CD4-positive, alpha-beta T cell treated with Interleukin-4 for 1 hour (primary cell): Measurements from ENCODE around the gene NF1.

Source experiments
- DNase-seq, 2 donors: peaks; one replicate each; pipeline ENCODE4 v3.0.0-alpha.2; 2020 to 2022

The NF1 gene

DNA sequence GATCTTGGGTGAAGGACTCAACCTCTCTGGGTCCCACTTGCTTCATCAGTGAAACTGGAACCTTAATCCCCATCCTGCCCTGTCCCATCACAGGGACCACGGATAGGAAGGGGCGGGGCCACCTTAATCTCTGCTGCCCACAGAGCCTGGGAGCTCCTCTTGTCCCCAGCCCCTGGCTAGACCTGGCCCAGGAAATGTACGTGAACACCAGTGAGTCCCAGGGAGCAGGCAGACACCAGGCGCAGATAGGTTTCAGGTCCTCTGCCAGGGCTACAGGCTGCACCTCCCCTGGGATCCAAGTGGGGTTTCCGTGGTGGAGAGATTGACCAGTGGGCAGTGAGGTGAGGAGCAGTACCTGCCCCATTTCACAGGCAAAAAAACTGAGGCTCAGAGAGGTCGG lies 317.7 kb downstream of the NF1 start:
- DNase-seq, result no peak

DNA sequence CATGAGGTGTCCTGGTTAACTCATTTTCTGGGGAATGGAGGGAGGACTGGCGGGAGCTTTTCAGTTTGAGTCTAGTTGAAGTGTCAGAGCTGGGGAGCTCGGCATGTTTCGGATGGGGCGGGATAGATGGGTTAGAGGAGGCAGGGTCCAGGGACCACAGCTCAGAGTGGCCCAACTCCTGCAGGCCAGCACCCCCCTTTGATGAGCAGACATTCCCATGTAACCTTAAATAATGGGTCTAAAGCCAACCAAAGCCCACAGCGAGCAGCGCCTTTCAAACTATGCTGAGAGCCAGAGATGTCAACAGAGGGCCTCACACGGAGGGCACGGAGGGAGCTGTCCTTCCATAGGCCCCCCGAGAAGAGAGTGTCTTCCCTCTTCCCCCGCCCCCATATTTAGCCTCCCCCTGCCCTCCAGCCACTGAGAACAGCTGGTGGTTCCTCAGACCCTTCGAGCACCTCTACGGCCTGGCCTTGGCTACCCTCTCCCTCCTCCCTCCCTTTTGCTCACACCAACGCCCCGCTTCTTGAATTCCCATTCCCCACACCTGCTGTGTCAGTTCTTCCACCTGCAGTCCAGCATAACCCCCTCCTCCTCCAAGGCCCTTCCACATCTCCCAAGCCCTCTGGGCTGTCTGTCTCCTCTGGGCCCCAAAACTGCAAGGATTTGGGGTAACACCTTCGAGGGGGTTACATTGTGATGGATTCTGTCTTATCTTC lies 318.5 kb downstream of the NF1 start:
- no peak for DNase-seq

DNA sequence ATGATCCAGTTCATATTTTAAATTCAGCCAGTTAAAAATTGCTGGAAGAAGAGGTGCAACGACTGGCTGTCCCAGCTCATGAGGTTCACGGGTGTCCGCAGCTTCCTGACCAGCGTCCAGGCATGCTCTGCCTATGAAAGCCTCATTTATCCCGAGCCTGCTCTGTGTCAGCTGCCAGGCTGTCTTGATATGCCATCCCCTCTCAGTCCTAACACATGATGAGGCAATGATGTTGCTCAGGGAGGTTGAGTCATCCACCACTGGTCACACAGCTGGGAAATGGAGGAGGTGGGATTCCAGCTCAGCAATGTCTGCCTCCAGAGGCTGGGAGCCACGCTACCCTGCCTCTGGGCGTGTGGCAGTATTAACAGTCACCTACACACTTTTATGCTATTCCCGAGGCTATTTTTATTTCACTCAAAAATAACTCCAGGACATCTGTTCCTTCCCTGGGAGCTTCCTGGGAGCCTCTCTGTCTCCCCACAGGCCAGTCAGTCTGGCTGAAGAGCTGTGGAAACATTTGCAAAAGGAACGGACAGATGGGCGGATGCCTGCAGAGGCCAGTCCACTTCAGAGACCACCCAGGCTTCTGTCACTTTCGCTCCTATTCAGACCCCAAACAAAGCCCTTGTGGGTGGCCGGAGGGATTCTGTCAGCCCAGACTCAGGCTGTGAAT lies 319.2 kb downstream of the NF1 start:
- DNase-seq, result no peak

DNA sequence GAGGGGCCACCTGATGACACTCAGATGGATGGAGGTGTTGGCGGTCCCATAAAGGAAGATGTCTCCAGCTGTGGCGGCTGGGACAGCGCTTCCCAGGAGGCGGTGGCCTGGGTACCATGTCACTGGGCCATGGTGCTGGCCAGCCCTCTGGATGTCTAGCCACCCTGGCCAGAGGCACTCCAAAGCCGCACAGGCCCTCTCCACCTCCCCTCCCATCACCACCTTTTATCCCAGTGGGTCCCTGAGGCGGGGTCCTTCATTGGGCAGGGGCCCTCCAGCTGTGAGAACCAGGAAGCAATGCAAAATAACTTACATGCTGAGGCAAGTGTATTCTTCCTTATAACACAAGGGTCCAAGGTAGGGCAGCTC lies 319.8 kb downstream of the NF1 start:
- no peak for DNase-seq

DNA sequence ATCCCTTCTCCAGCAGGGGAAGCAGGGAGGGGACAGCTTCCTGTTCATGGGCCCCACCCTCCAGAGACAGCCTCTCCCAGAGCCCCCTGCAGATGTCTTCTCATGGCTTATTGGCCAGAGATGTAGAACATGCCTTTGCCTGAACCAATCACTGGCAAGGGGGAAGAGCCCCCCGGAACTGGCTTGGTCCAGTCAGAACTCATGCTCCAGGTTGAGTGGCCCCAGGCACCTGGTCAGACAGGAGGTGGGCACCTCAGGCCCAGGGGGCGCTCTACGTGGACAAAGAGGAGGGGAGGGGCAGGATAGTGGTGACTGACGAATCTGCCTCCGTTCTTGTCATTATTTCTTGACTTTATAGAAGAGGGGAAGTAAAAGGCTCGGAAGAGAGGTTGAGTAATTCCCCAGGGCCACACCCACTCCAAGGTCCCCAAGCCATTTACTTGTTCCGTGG lies 320.3 kb downstream of the NF1 start:
- peak in 1 of 2 donors; percentile 35 for DNase-seq

DNA sequence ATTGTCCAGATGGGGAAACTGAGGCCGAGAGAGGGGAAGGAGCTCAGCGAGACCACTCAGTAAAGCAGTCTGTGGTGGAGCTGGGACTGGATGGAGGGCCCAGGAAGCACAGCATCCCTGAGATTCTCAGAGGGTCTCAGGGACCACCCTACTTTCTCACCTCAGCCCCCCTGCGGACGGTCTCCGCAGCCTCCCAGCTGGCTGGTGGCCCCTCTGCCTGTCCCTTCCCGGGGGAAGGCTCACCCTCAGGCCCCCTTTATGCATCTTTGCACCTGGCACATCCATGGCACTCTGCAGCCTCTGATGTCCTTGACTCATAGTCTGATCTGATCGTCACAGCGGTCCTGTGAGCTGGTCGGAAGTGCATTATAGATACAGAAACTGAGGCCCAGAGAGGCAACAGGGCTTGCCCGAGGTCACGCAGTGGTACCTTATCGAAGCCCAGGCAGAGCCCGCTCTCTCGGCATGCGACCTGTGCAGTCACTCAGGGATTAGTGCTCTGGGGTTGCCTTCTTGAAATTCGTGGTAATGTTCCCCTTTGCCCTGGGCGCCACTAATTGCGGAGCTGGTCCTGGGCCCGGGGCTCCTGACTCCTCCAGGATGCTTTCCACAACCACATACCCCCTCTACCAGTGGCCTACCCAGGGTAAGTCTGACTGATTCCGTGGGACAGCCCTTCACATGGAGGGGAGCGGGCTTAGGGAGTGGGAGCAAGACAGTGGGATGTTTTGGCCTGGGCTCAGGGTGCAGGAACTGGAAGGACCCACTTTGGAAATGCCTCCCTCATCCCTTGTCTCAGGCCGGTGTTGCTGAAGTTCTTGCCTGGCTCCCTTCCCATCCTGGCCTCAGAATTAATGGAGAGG lies 321.1 kb downstream of the NF1 start:
- DNase-seq, result no peak

DNA sequence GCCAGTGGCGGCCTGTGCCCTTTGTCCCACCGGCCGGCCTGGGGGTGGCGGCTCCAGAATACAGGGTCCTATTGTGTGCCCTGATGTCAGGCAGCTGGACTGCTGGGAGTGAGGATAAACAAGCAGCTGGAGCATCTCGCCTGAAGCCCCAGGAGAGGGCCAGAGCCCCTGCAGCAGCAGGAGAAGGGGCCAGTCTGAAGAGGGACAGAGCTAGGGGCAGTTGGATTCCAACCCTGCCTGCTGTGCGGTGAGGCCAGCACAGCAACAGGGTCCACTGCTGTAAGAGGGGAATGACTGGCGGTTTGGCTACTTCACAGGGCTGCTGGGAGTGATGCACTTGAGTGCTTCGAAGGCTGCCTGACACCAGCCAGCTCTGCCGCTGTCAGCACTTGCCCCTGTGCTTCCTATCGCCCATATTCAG lies 321.7 kb downstream of the NF1 start:
- DNase-seq, result no peak

DNA sequence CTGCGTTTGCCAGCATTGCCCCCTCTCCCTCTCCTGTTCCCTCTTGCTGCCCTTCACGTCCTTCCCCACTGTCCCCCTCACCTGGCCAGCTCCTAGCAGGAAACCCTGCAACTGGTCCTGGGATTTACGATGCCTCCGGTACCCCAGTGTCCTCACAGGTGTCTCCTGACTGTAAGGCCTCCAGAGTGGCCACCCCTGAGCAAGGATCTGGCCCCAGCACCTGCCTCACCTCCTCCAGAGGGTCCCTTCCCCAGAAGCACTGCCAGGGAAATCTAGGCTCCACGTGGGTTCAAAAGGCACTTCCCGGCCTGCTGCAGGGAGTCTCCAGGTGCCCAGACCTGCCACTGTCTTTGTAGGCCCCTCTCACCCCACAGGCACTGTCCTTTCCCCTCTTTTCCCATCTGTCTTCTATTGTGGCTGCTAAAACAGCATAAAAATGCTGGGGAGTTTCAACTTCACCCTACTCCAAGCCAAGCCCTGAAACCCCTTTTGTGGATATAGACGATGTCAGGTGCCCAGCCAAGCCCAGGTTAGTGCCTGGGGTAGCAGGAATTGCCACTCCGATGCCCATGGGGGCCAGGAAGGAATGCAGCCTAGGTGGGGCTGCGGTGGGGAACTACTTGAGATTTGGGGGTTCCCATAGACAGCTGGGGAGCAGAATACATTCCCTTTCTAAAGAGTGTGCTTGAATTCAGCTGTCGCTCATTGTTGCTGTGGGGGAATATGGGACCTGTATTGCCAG lies 322.4 kb downstream of the NF1 start:
- no peak for DNase-seq

DNA sequence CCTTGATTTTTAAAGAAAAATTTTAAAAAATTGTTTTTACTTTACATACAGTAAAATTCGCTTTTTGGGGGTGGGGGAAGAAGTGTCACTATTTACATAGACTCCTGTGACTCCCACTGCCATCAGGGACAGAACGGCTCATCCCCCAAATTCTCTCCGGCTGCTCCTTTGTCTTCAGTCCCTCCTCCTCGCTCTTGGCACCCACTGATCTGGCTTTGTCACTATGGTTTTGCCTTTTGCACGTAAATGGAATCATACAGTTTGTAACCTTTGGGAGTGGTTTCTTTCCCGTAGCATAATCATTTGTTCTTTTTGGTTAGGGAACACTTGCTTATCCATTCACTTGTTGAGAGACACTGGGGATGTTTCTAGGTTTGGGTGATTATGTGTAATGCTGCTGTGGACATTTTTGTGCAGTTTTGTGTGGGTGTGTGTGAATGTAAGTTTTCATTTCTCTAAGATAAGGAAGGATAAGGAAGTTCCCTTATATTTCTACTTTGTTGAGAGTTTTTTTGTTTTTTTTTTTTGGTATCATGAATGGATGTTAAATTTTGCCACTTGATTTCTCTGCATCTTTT lies 324.1 kb downstream of the NF1 start:
- no peak for DNase-seq

DNA sequence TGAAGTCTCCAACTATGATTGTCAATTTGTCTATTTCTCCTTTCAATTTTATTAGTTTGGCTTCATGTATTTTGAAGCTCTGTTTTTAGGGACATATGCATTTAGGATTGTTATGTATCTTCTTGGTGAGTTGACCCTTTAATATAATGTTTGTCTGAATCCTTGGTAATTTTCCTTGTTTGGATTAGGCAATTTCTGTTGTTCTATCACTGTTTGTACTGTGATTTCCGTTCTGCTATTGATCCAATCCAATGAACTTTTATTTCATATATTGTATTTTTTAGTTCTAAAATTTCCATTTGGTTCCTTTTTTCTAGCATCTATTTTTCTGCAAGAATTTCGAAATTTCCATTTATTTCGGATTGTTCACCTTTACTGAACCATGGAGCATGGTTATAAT lies 327.7 kb downstream of the NF1 start:
- DNase-seq, result no peak

DNA sequence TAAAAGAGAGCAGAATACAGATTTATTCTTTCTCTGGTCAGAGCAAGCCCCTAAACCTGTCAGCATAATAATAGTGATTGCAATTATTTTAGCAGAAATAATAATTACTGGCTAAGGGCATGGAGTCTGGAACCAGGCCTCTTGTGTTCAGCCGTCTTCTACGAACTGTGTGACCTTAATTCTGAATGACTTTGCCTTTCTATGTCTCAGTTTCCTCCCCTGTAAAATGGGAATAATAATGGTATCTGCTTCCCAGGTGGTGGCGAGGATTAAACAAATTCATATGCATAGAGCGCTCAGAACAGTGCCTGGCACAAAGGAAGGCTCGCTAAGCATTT lies 330.1 kb downstream of the NF1 start:
- no peak for DNase-seq

DNA sequence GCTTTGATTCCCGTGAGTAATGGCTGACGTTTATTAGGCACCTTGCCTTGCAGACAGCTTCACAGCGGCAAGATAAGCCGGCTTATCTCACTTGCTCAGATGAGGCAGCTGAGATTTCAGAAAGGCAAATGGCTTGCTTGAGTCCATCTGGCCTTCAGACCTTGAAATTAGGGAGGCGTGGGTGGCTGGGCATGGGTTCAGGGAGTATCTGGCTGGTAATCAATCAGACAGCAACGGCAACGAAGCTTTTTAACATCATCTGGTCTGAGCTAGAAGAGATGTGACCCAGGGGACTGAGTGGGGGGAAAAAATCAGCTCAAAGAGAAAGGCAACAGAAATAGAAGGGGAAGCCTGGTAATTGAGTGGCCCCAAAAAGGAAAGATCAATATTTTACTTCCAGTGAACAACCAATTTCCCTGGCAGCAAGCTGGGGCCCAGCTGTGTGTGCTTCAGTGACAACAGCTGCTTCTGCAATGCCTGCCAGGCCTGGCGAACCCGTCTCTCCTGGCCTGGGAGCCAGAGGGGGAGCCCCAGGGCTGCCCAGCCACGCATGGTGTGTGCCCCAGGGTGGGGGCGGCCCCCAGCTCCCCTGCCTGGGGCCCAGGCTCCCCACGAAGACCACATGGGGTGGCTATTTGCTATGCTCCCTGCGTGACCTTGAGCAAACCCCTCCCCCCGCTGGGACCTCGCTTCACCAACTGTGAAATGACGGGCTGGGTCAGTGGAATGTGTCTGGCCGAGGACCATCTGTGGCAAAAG lies 330.7 kb downstream of the NF1 start:
- no peak for DNase-seq
